ENCODE results near the gene KPNA2. TPM values are rescaled to one million over a fixed set of nuclear protein-coding genes. Genes with fewer than 3 reads are reported as not detected.
A peak's percentile ranks its signal among the peaks of the same experiment; 100 is the strongest.

KPNA2 gene
- total and polyA plus RNA-seq, 9 of the 15 experiments (the other 6 are each of a cell fraction or from before 2014, with no cell fraction given), result 132 to 984 (median 241) TPM

GRCh38 chr17:68019336-68019674, 16.2 kb upstream of the KPNA2 start:
- Histone ChIP-seq H3K4me1 (replicated peaks in 1 of 2; ENCODE audit: control insufficient read depth in 2 of 2, insufficient read depth in 2 of 2, low read length in 2 of 2) (peaks cover 12 to 13% of the 10 kb centered on the region in 2 experiments; a peak in 4 of 5 replicates), H3K79me2 (ENCODE audit: control insufficient read depth, insufficient read depth, low read length) (no peaks in the 10 kb centered on the region), H4K20me1 (replicated peaks; ENCODE audit: control insufficient read depth, insufficient read depth, low read length) (no peaks in the 10 kb centered on the region), H3K4me2 (ENCODE audit: insufficient read depth, low read length) (peak overlapping the region; percentile 34), H3K4me3 (no peak overlapping the region), H3K9me3 (replicated peaks; ENCODE audit: control insufficient read depth, insufficient read depth, low read depth, low read length) (no peaks in the 10 kb centered on the region), H3K36me3 (ENCODE audit: control insufficient read depth, insufficient read depth, low read length) (no peaks in the 10 kb centered on the region), H3K27ac (ENCODE audit: extremely low read depth, low read depth, low read length) (no peak overlapping the region; the same call in 2 of the 3 replicates), H3K9me1 (ENCODE audit: control insufficient read depth, insufficient read depth, low read length) (no peaks in the 10 kb centered on the region), H3K27me3 (ENCODE audit: control insufficient read depth in 2 of 2, insufficient read depth in 2 of 2, low read length in 2 of 2) (no peaks in the 10 kb centered on the region), H3K9ac (ENCODE audit: insufficient read depth in 1 of 2, low read depth in 2 of 2, low read length in 2 of 2) (no peak overlapping the region), H2AFZ (ENCODE audit: low read depth, low read length) (no peak overlapping the region)
- CTCF ChIA-PET (ENCODE audit: low intra/inter-chr PET ratio), result no interaction called here
- no TSS peak for BruUV-seq (replicated peaks)
- intact Hi-C loops (cut with micrococcal nuclease), result loop anchor here (10.0 kb wide), 1 partner anchor 185 kb away; no protein-coding TSS in a partner anchor
- in situ Hi-C loops (cut with MboI), result no loop called here
- POLR2A ChIA-PET, result interaction anchor here (0.7 to 1.7 kb wide), 9 partner anchors 9 to 328 kb away, joined by 3 to 18 read pairs (median 4); partner anchors contain the start of gene KPNA2
- 42% methylated on average over 9 of the region's 9 CpGs for WGBS (ENCODE audit: insufficient coverage, low coverage, missing lambda C conversion rate)
- no peak for TF ChIP-seq GTF2F1 (IDR thresholded peaks at IDR 0.05; ENCODE audit: low read depth, low read length)
- DNase-seq (ENCODE audit: extremely low read depth in 1 of 4, low spot score in 3 of 4) (peak in 1 of 4 experiments; percentile 17), ATAC-seq (no peak), FAIRE-seq (no peak)

- POLR2A ChIA-PET, result interaction anchor here (0.7 to 1.7 kb wide), 12 partner anchors 8 to 363 kb away, joined by 3 to 18 read pairs (median 4); partner anchors contain the start of gene KPNA2
- TF ChIP-seq BRD9 (IDR thresholded peaks at IDR 0.05; ENCODE audit: low read depth, partially characterized antibody), result peak; percentile 99
- peak; percentile 69; the same call in 1 of the 2 replicates for TF ChIP-seq KLF13 (tag; IDR thresholded peaks at IDR 0.05; ENCODE audit: borderline replicate concordance, low read depth)
- 0 out of 2 replicates have a peak, but pooled peaks have one; percentile 37 for TF ChIP-seq KLF1 (tag; IDR thresholded peaks at IDR 0.05)
- peak; percentile 98 for TF ChIP-seq PHF8 (IDR thresholded peaks at IDR 0.05; ENCODE audit: borderline replicate concordance, low read length)
- no peak for TF ChIP-seq ZC3H8 (IDR thresholded peaks at IDR 0.05)
- peak; percentile 43 for TF ChIP-seq KAT2B (IDR thresholded peaks at IDR 0.05; ENCODE audit: low read depth, low read length)
- no peak for TF ChIP-seq SMARCA4 (IDR thresholded peaks at IDR 0.05)
- peak; percentile 58; the same call in 1 of the 2 replicates for TF ChIP-seq HMBOX1 (IDR thresholded peaks at IDR 0.05)
- TF ChIP-seq ZBTB5 (IDR thresholded peaks at IDR 0.05), result peak; percentile 89
- peak; percentile 81 for TF ChIP-seq SMAD4 (CRISPR knock-in tag; conservative IDR thresholded peaks at IDR 0.05)
Measured at GRCh38 chr17:68019675-68020408, 15.7 kb upstream of the KPNA2 start.

More at GRCh38 chr17:68019675-68020408, 15.7 kb upstream of the KPNA2 start:
- H3K9me1 ChIP-seq (ENCODE audit: control insufficient read depth, insufficient read depth, low read length), result no peaks in the 10 kb centered on the region
- H3K27me3 ChIP-seq (ENCODE audit: control insufficient read depth in 2 of 2, insufficient read depth in 2 of 2, low read length in 2 of 2), result no peaks in the 10 kb centered on the region
- H3K4me2 ChIP-seq (ENCODE audit: insufficient read depth, low read length), result peak overlapping the region; percentile 95
- CTCF ChIA-PET (ENCODE audit: low intra/inter-chr PET ratio), result interaction anchor here (0.6 kb wide), 1 partner anchor 1216 kb away, joined by 4 read pairs; no protein-coding TSS in a partner anchor
- H4K20me1 ChIP-seq (replicated peaks; ENCODE audit: control insufficient read depth, insufficient read depth, low read length), result no peaks in the 10 kb centered on the region
- BruUV-seq (replicated peaks), result TSS peak; percentile 100
- FAIRE-seq, result peak; percentile 83
- ATAC-seq, result peak; percentile 97
- DNase-seq (ENCODE audit: extremely low read depth in 1 of 4, low spot score in 3 of 4), result peak; percentile 92 to 98 (median 94)
- peaks cover 12% of the 10 kb centered on the region in 2 experiments; a peak in 4 of 5 replicates for H3K4me1 ChIP-seq (replicated peaks in 1 of 2; ENCODE audit: control insufficient read depth in 2 of 2, insufficient read depth in 2 of 2, low read length in 2 of 2)
- H3K9me3 ChIP-seq (replicated peaks; ENCODE audit: control insufficient read depth, insufficient read depth, low read depth, low read length), result no peaks in the 10 kb centered on the region
- in situ Hi-C loops (cut with MboI) (no loop called here), intact Hi-C loops (cut with micrococcal nuclease) (loop anchor here (10.0 kb wide), 1 partner anchor 185 kb away; no protein-coding TSS in a partner anchor)
- H3K36me3 ChIP-seq (ENCODE audit: control insufficient read depth, insufficient read depth, low read length), result no peaks in the 10 kb centered on the region
- peak overlapping the region; percentile 95 for H3K27ac ChIP-seq (ENCODE audit: extremely low read depth, low read depth, low read length)
- no peaks in the 10 kb centered on the region for H3K79me2 ChIP-seq (ENCODE audit: control insufficient read depth, insufficient read depth, low read length)
- peak overlapping the region; percentile 100 for H2AFZ ChIP-seq (ENCODE audit: low read depth, low read length)
- H3K4me3 ChIP-seq, result peak overlapping the region; percentile 58
- under 1% methylated on average over 34 of the region's 51 CpGs for WGBS (ENCODE audit: insufficient coverage, low coverage, missing lambda C conversion rate)
- H3K9ac ChIP-seq (ENCODE audit: insufficient read depth in 1 of 2, low read depth in 2 of 2, low read length in 2 of 2), result peak overlapping the region; percentile 91 to 98

All from K562 (cell line).